Medulla oblongata (tissue), 1 donor: ENCODE data around the gene BTBD17.
"Not testable (repeated sequence)": the region's sequence is repeated elsewhere in the genome, so short reads cannot be mapped to it uniquely, and the experiment has no call there.

Experiments
- DNase-seq: peaks from one replicate; pipeline ENCODE4 v3.0.0-alpha.2; 2015; ENCODE audit errors: extremely low spot score

The BTBD17 gene

GRCh38 chr17:74361230-74362068, at the start of gene BTBD17:
Gene BTBD17, minus strand, starts transcription at chr17:74361868. Its CDS starts 49 bp downstream, at chr17:74361819.
- DNase-seq, result peak; percentile 74

- no peak for DNase-seq
Observed at GRCh38 chr17:74410001-74410443, 48.4 kb upstream of the BTBD17 start.

- no peak for DNase-seq
Observed at GRCh38 chr17:74408815-74409214, 47.1 kb upstream of the BTBD17 start.

- no peak for DNase-seq
Observed at GRCh38 chr17:74408262-74408661, 46.6 kb upstream of the BTBD17 start.

- no peak for DNase-seq
Observed at GRCh38 chr17:74407384-74407783, 45.7 kb upstream of the BTBD17 start.

- not testable (repeated sequence) for DNase-seq
Observed at GRCh38 chr17:74405311-74405710, 43.6 kb upstream of the BTBD17 start.

- no peak for DNase-seq
Observed at GRCh38 chr17:74404789-74405188, 43.1 kb upstream of the BTBD17 start.

GRCh38 chr17:74404218-74404617, 42.5 kb upstream of the BTBD17 start:
- DNase-seq, result no peak

- no peak for DNase-seq
Observed at GRCh38 chr17:74403512-74404137, 42.0 kb upstream of the BTBD17 start.

GRCh38 chr17:74402048-74402447, 40.4 kb upstream of the BTBD17 start:
- DNase-seq, result no peak

GRCh38 chr17:74396567-74396966, 34.9 kb upstream of the BTBD17 start:
- DNase-seq, result no peak

- no peak for DNase-seq
Observed at GRCh38 chr17:74394977-74395376, 33.3 kb upstream of the BTBD17 start.

GRCh38 chr17:74394275-74394950, 32.7 kb upstream of the BTBD17 start:
- no peak for DNase-seq

- peak; percentile 42 for DNase-seq
Observed at GRCh38 chr17:74393346-74393942, 31.8 kb upstream of the BTBD17 start.

- DNase-seq, result no peak
Observed at GRCh38 chr17:74392848-74393247, 31.2 kb upstream of the BTBD17 start.

GRCh38 chr17:74391771-74392170, 30.1 kb upstream of the BTBD17 start:
- DNase-seq, result no peak

- DNase-seq, result no peak
Observed at GRCh38 chr17:74390680-74391653, 29.3 kb upstream of the BTBD17 start.

- DNase-seq, result no peak
Observed at GRCh38 chr17:74389937-74390679, 28.4 kb upstream of the BTBD17 start.

GRCh38 chr17:74389084-74389753, 27.6 kb upstream of the BTBD17 start:
- no peak for DNase-seq
